ENCODE data around the gene PPP1R13B. TPM values are rescaled to one million over a fixed set of nuclear protein-coding genes. Genes with fewer than 3 reads are reported as not detected.

Gene PPP1R13B
- total and polyA plus RNA-seq, 2 experiments from 2014 or later, result 2.0 to 8.5 TPM

GRCh38 chr14:103705504-103706284 lies 141.7 kb downstream of the PPP1R13B start:
- H3K4me2 ChIP-seq, result no peak overlapping the region
- H3K79me2 ChIP-seq (replicated peaks; ENCODE audit: insufficient read depth), result no peaks in the 10 kb centered on the region
- TF ChIP-seq CTCF (conservative IDR thresholded peaks at IDR 0.05; ENCODE audit: low read depth in 2 of 2) (0 out of 4 replicates have a peak, but pooled peaks of 1 of the 2 experiments have one; percentile 1), ZNF462 (CRISPR knock-in tag; IDR thresholded peaks at IDR 0.05) (no peak), EZH2phosphoT487 (IDR thresholded peaks at IDR 0.05; ENCODE audit: unreplicated experiment) (no peak), ETS1 (IDR thresholded peaks at IDR 0.05) (no peak), ZNF114 (CRISPR knock-in tag; IDR thresholded peaks at IDR 0.05) (no peak), POLR2AphosphoS5 (IDR thresholded peaks at IDR 0.05; ENCODE audit: low read depth) (no peak), CREB1 (CRISPR knock-in tag; IDR thresholded peaks at IDR 0.05; ENCODE audit: low read depth) (no peak)
- Mint-ChIP-seq H3K27ac (no peak overlapping the region), H3K9me3 (no peaks in the 10 kb centered on the region), H3K27me3 (ENCODE audit: insufficient read depth, low read depth, poor library complexity) (peaks cover 20% of the 10 kb centered on the region), H3K36me3 (ENCODE audit: low read depth) (peaks cover 56% of the 10 kb centered on the region), H3K4me1 (peaks cover 15% of the 10 kb centered on the region), H3K4me3 (no peak overlapping the region)
- peaks cover 1% of the 10 kb centered on the region for H3K4me1 ChIP-seq (ENCODE audit: insufficient read depth)
- ATAC-seq (no peak), DNase-seq (ENCODE audit: low spot score) (no peak)
- no peak overlapping the region for H3K4me3 ChIP-seq
- H3K27me3 ChIP-seq (ENCODE audit: insufficient read depth), result no peaks in the 10 kb centered on the region
- no peak overlapping the region for H3K27ac ChIP-seq (ENCODE audit: low read depth)
- H3K36me3 ChIP-seq (ENCODE audit: insufficient read depth), result peaks cover 5% of the 10 kb centered on the region; the same call in 1 of the 2 replicates
- peaks cover 16% of the 10 kb centered on the region for H4K20me1 ChIP-seq (replicated peaks; ENCODE audit: insufficient read depth)
- H3K9me2 ChIP-seq (ENCODE audit: insufficient read depth), result no peaks in the 10 kb centered on the region
- H3F3A ChIP-seq (replicated peaks; ENCODE audit: low read depth), result peaks cover 8% of the 10 kb centered on the region; the same call in 1 of the 2 replicates
- no peak overlapping the region for H2AFZ ChIP-seq

All from GM23338 (cell line).